GM12878 (cell line): ENCODE results near the gene CDKN1B.

Experiments used
- BHLHE40 ChIP-seq, 2 experiments: fragments of 450-650 bp in 1 of 2; IDR thresholded peaks; 2 replicates each; pipeline ENCODE4 v1.6.1; 2011 to 2017; ENCODE audit warnings: low read depth in 2 of 2, borderline replicate concordance in 1 of 2, improper control_type of control experiment in 1 of 2, low read length in 1 of 2, mild to moderate bottlenecking in 1 of 2
- CTCF ChIP-seq, 3 experiments: IDR thresholded peaks in 2 of 3; conservative IDR thresholded peaks in 1 of 3; 2 replicates each; pipeline ENCODE4 v1.5.1; 2011; ENCODE audit warnings: low read depth in 3 of 3, low read length in 3 of 3, mild to moderate bottlenecking in 3 of 3, control low read depth in 2 of 3, moderate library complexity in 2 of 3, inconsistent platforms in 1 of 3, mixed read lengths in 1 of 3; ENCODE audit not compliant: control insufficient read depth in 2 of 3, insufficient read depth in 1 of 3; ENCODE audit errors: extremely low read depth in 1 of 3
- EGR1 ChIP-seq, 2 experiments: IDR thresholded peaks; 1 replicate in 1 of 2; 2 replicates in 1 of 2; pipeline ENCODE4 v1.6.1; 2011 to 2012; ENCODE audit warnings: low read depth in 2 of 2, low read length in 2 of 2, borderline replicate concordance in 1 of 2, mild to moderate bottlenecking in 1 of 2, moderate library complexity in 1 of 2
- GABPA ChIP-seq: IDR thresholded peaks from 2 replicates; pipeline ENCODE4 v1.6.1; 2014; ENCODE audit warnings: antibody characterized with exemption, low read depth, mild to moderate bottlenecking, inconsistent platforms
- KDM1A ChIP-seq: fragments of 200-600 bp; sonication (generic); IDR thresholded peaks from 2 replicates; pipeline ENCODE4 v1.6.1; 2016; ENCODE audit warnings: borderline replicate concordance
- RCOR1 ChIP-seq: conservative IDR thresholded peaks from 2 replicates; pipeline ENCODE4 v1.6.1; 2012; ENCODE audit warnings: low read depth, low read length, improper control_type of control experiment
- REST ChIP-seq: IDR thresholded peaks from 2 replicates; pipeline ENCODE4 v1.6.1; 2012; ENCODE audit warnings: mild to moderate bottlenecking, low read depth, low read length
- USF1 ChIP-seq: IDR thresholded peaks from 2 replicates; pipeline ENCODE4 v1.6.1; 2011; ENCODE audit warnings: borderline replicate concordance, low read depth, mild to moderate bottlenecking, moderate library complexity, mixed read lengths, low read length; ENCODE audit not compliant: insufficient read depth; ENCODE audit errors: extremely low read length

GRCh38 chr12:12755923-12756322, 38.8 kb downstream of the CDKN1B start:
- TF ChIP-seq CTCF (IDR thresholded peaks at IDR 0.05 in 2 of 3, conservative IDR thresholded peaks at IDR 0.05 in 1 of 3; ENCODE audit: control insufficient read depth in 2 of 3, extremely low read depth in 1 of 3, insufficient read depth in 1 of 3, low read depth in 3 of 3, low read length in 3 of 3) (no peak), BHLHE40 (IDR thresholded peaks at IDR 0.05; ENCODE audit: borderline replicate concordance in 1 of 2, low read depth in 2 of 2, low read length in 1 of 2) (no peak), RCOR1 (no peak), REST (no peak), USF1 (no peak), GABPA (no peak), KDM1A (no peak), EGR1 (IDR thresholded peaks at IDR 0.05; ENCODE audit: borderline replicate concordance in 1 of 2, low read depth in 2 of 2, low read length in 2 of 2) (no peak)
